ENCODE data around the gene GOSR2. TPM values are rescaled to one million over a fixed set of nuclear protein-coding genes. Genes with fewer than 3 reads are reported as not detected.
A peak's percentile ranks its signal among the peaks of the same experiment; 100 is the strongest.

The GOSR2 gene
- total and polyA plus RNA-seq, 2 donors (not counting 3 experiments of a cell fraction or from before 2014, with no cell fraction given): 48.6 to 54.7 TPM

- ChIA-PET CTCF (interaction anchor here (1.7 kb wide), 1 partner anchor 35 kb away, joined by 7 read pairs; no protein-coding TSS in a partner anchor), POLR2A (no interaction called here)
- peak overlapping the region; percentile 79 for H3K4me2 ChIP-seq (ENCODE audit: insufficient read depth, low read length)
- no peak overlapping the region for H3K27ac ChIP-seq (ENCODE audit: insufficient read depth, low read depth, low read length)
- H3K27me3 ChIP-seq (ENCODE audit: control insufficient read depth in 2 of 2, insufficient read depth in 2 of 2, low read length in 2 of 2): peaks cover 34 to 44% of the 10 kb centered on the region in 2 experiments
- H3K9me1 ChIP-seq (replicated peaks; ENCODE audit: control insufficient read depth, extremely low read depth, insufficient read depth, low read length): no peaks in the 10 kb centered on the region
- H3K4me1 ChIP-seq (ENCODE audit: control insufficient read depth, extremely low read depth, insufficient read depth, low read length): peaks cover 9% of the 10 kb centered on the region
- peak overlapping the region in 1 of 3 experiments; percentile 46 for H3K4me3 ChIP-seq (replicated peaks in 1 of 3; ENCODE audit: insufficient read depth in 1 of 3, low read depth in 1 of 3, low read length in 3 of 3)
- H3K9ac ChIP-seq (replicated peaks; ENCODE audit: extremely low read depth, insufficient read depth, low read length): no peak overlapping the region
- dilution Hi-C loops (cut with MboI; ENCODE audit: extremely low pct_ligation_motif_present, low sequenced_read_pairs) (no loop called here), intact Hi-C loops (cut with micrococcal nuclease) (no loop called here)
- no peak overlapping the region for H2AFZ ChIP-seq (ENCODE audit: low read depth, low read length)
- TF ChIP-seq GATA2 (IDR thresholded peaks at IDR 0.05; ENCODE audit: insufficient read depth, insufficient read length, low read depth, low read length) (no peak), JUN (IDR thresholded peaks at IDR 0.05; ENCODE audit: borderline replicate concordance, insufficient read depth, insufficient read length, low read depth) (no peak), MAX (IDR thresholded peaks at IDR 0.05; ENCODE audit: insufficient read depth, insufficient read length) (no peak), FOS (IDR thresholded peaks at IDR 0.05; ENCODE audit: borderline replicate concordance, insufficient read depth, low read length) (no peak)
- no peaks in the 10 kb centered on the region for H3K36me3 ChIP-seq (ENCODE audit: control insufficient read depth in 2 of 2, extremely low read depth in 1 of 2, insufficient read depth in 2 of 2, low read length in 2 of 2)
- no peak for FAIRE-seq
- H3K79me2 ChIP-seq (ENCODE audit: control insufficient read depth, insufficient read depth, low read length): no peaks in the 10 kb centered on the region
- DNase-seq (ENCODE audit: low read depth, low spot score): no peak
- BruUV-seq (replicated peaks): no TSS peak
- no peaks in the 10 kb centered on the region for H3K9me3 ChIP-seq (replicated peaks; ENCODE audit: control insufficient read depth, insufficient read depth, low read length)
- no peaks in the 10 kb centered on the region for H4K20me1 ChIP-seq (replicated peaks; ENCODE audit: control insufficient read depth, extremely low read depth, insufficient read depth, low read length)
Measured at GRCh38 chr17:46977750-46978488, 55.0 kb downstream of the GOSR2 start.

GRCh38 chr17:46978489-46979146 is 55.7 kb downstream of the GOSR2 start:
- intact Hi-C loops (cut with micrococcal nuclease): no loop called here
- CTCF ChIA-PET: interaction anchor here (1.1 to 1.7 kb wide), 2 partner anchors 35 to 36 kb away, joined by 3 to 7 read pairs; no protein-coding TSS in a partner anchor
- Histone ChIP-seq H2AFZ (ENCODE audit: low read depth, low read length) (peak overlapping the region; percentile 83), H3K9ac (replicated peaks; ENCODE audit: extremely low read depth, insufficient read depth, low read length) (no peak overlapping the region), H3K9me1 (replicated peaks; ENCODE audit: control insufficient read depth, extremely low read depth, insufficient read depth, low read length) (no peaks in the 10 kb centered on the region), H3K27ac (ENCODE audit: insufficient read depth, low read depth, low read length) (no peak overlapping the region), H4K20me1 (replicated peaks; ENCODE audit: control insufficient read depth, extremely low read depth, insufficient read depth, low read length) (no peaks in the 10 kb centered on the region), H3K4me1 (ENCODE audit: control insufficient read depth, extremely low read depth, insufficient read depth, low read length) (peaks cover 9% of the 10 kb centered on the region), H3K4me2 (ENCODE audit: insufficient read depth, low read length) (peak overlapping the region; percentile 79), H3K4me3 (replicated peaks in 1 of 3; ENCODE audit: insufficient read depth in 1 of 3, low read depth in 1 of 3, low read length in 3 of 3) (peak overlapping the region; percentile 24 to 46 (median 42)), H3K36me3 (ENCODE audit: control insufficient read depth in 2 of 2, extremely low read depth in 1 of 2, insufficient read depth in 2 of 2, low read length in 2 of 2) (no peaks in the 10 kb centered on the region), H3K27me3 (ENCODE audit: control insufficient read depth in 2 of 2, insufficient read depth in 2 of 2, low read length in 2 of 2) (peaks cover 34 to 44% of the 10 kb centered on the region in 2 experiments), H3K79me2 (ENCODE audit: control insufficient read depth, insufficient read depth, low read length) (no peaks in the 10 kb centered on the region), H3K9me3 (replicated peaks; ENCODE audit: control insufficient read depth, insufficient read depth, low read length) (no peaks in the 10 kb centered on the region)
- no peak for FAIRE-seq
- DNase-seq (ENCODE audit: low read depth, low spot score): no peak
- POLR2A ChIA-PET: interaction anchor here (0.6 kb wide), 1 partner anchor 173 kb away, joined by 3 read pairs; no protein-coding TSS in a partner anchor
- dilution Hi-C loops (cut with MboI; ENCODE audit: extremely low pct_ligation_motif_present, low sequenced_read_pairs): no loop called here
- BruUV-seq (replicated peaks): no TSS peak
- no peak for TF ChIP-seq MAX (IDR thresholded peaks at IDR 0.05; ENCODE audit: insufficient read depth, insufficient read length)
- TF ChIP-seq EZH2 (IDR thresholded peaks at IDR 0.05; ENCODE audit: borderline replicate concordance, low read depth, low read length, severe bottlenecking): peak; percentile 70
